HEK293 (cell line): ENCODE data around the gene BSDC1.

ENCODE experiments used
- CTCF ChIA-PET: fragments of 350-600 bp; formaldehyde crosslinking; extraction: SDS; loops from one replicate; lab custom pipeline; 2021; ENCODE audit warnings: antibody characterized with exemption; lab: Yijun Ruan, JAX
- POLR2A ChIA-PET: fragments of 300-600 bp; formaldehyde crosslinking; extraction: SDS; loops from one replicate; lab custom pipeline; 2020; ENCODE audit warnings: antibody characterized with exemption, inconsistent platforms; lab: Yijun Ruan, JAX
- H3K27ac ChIP-seq: fragments of 200-500 bp; sonication (Bioruptor generic); 2 replicates; pipeline ENCODE4 v1.5.1; 2014; ENCODE audit warnings: low read depth, low read length, control low read depth, inconsistent platforms; ENCODE audit errors: extremely low read depth
- H3K36me3 ChIP-seq, 2 experiments: fragments of 200-500 bp in 1 of 2; sonication (Bioruptor generic) in 1 of 2; 1 replicate in 1 of 2; 2 replicates in 1 of 2; pipeline ENCODE4 v1.5.1; 2014 to 2017; ENCODE audit warnings: inconsistent platforms in 2 of 2, low read length in 2 of 2; ENCODE audit not compliant: control insufficient read depth in 2 of 2, insufficient read depth in 1 of 2
- H3K4me1 ChIP-seq: fragments of 200-500 bp; sonication (Bioruptor generic); 2 replicates; pipeline ENCODE4 v1.5.1; 2014; ENCODE audit warnings: mild to moderate bottlenecking, low read length, inconsistent platforms; ENCODE audit not compliant: control insufficient read depth, insufficient read depth
- H3K4me3 ChIP-seq: 2 replicates; pipeline ENCODE4 v1.5.1; 2011; ENCODE audit warnings: low read depth, mild to moderate bottlenecking, control low read depth, low read length, moderate library complexity
- H3K9me3 ChIP-seq: fragments of 200-500 bp; sonication (Bioruptor generic); 2 replicates; pipeline ENCODE4 v1.5.1; 2014; ENCODE audit warnings: low read depth, low read length, inconsistent platforms; ENCODE audit not compliant: control insufficient read depth, insufficient read depth
- MEIS1 ChIP-seq: sonication (generic); formaldehyde crosslinking; IDR thresholded peaks from 2 replicates; pipeline ENCODE4 v1.8.1; 2022; ENCODE audit warnings: missing genetic modification reagents, mild to moderate bottlenecking, borderline replicate concordance
- PRDM1 ChIP-seq: fragments of 450-650 bp; formaldehyde crosslinking; IDR thresholded peaks from 2 replicates; pipeline ENCODE4; 2016; ENCODE audit warnings: missing biosample characterization, missing genetic modification characterization
- PRDM2 ChIP-seq: fragments of 450-650 bp; formaldehyde crosslinking; IDR thresholded peaks from 2 replicates; pipeline ENCODE4 v1.5.1; 2016; ENCODE audit warnings: missing biosample characterization, missing genetic modification characterization, borderline replicate concordance
- SETDB1 ChIP-seq: IDR thresholded peaks from one replicate; pipeline ENCODE4 v1.6.1; 2017; ENCODE audit warnings: mild to moderate bottlenecking, low read length, moderate library complexity, mixed read lengths; ENCODE audit not compliant: insufficient read length
- ZEB2 ChIP-seq: fragments of 450-650 bp; formaldehyde crosslinking; IDR thresholded peaks from 2 replicates; pipeline ENCODE4 v1.5.1; 2016; ENCODE audit warnings: missing biosample characterization, missing genetic modification characterization
- ZNF10 ChIP-seq: fragments of 450-650 bp; formaldehyde crosslinking; IDR thresholded peaks from 2 replicates; pipeline ENCODE4 v1.5.1; 2017; ENCODE audit warnings: missing biosample characterization, missing genetic modification characterization
- ZNF140 ChIP-seq: fragments of 450-650 bp; formaldehyde crosslinking; IDR thresholded peaks from 2 replicates; pipeline ENCODE4 v1.5.1; 2016; ENCODE audit warnings: missing biosample characterization, missing genetic modification characterization
- ZNF175 ChIP-seq: fragments of 450-650 bp; formaldehyde crosslinking; IDR thresholded peaks from 2 replicates; pipeline ENCODE4 v1.5.1; 2016; ENCODE audit warnings: missing biosample characterization, missing genetic modification characterization
- ZNF211 ChIP-seq: fragments of 450-650 bp; formaldehyde crosslinking; IDR thresholded peaks from 2 replicates; pipeline ENCODE4 v1.5.1; 2016; ENCODE audit warnings: low read depth, missing biosample characterization, missing genetic modification characterization
- ZNF398 ChIP-seq: fragments of 450-650 bp; formaldehyde crosslinking; IDR thresholded peaks from 2 replicates; pipeline ENCODE4 v1.5.1; 2017; ENCODE audit warnings: missing biosample characterization, missing genetic modification characterization
- ZNF621 ChIP-seq: fragments of 450-650 bp; formaldehyde crosslinking; IDR thresholded peaks from 2 replicates; pipeline ENCODE4 v1.5.1; 2017; ENCODE audit warnings: missing biosample characterization, missing genetic modification characterization

Gene BSDC1

GRCh38 chr1:32393832-32394140 is 455 bp downstream of the BSDC1 start:
- H3K36me3 ChIP-seq = peaks cover 8 to 46% of the 10 kb centered on the region in 2 experiments; a peak in 2 of 3 replicates
- ChIA-PET CTCF (no interaction called here), POLR2A (interaction anchor here (0.6 to 2.0 kb wide), 15 partner anchors 8 to 380 kb away, joined by 3 to 36 read pairs (median 5); partner anchors contain the start of genes HDAC1, KHDRBS1, MARCKSL1 and RBBP4)
- H3K27ac ChIP-seq = peak overlapping the region; percentile 64
- peaks cover 6% of the 10 kb centered on the region; the same call in 1 of the 2 replicates for H3K4me1 ChIP-seq
- H3K9me3 ChIP-seq = no peaks in the 10 kb centered on the region
- 0 out of 2 replicates have a peak, but pooled peaks have one; percentile 34 for TF ChIP-seq PRDM2 (tag by site-specific recombination)
- 0 out of 2 replicates have a peak, but pooled peaks have one; percentile 12 for TF ChIP-seq ZNF398 (tag by site-specific recombination)
- TF ChIP-seq ZNF175 = no peak
- peak overlapping the region; percentile 92 for H3K4me3 ChIP-seq

GRCh38 chr1:32393136-32393535 is 1.1 kb downstream of the BSDC1 start:
- Histone ChIP-seq H3K36me3 (peaks cover 8 to 52% of the 10 kb centered on the region in 2 experiments; a peak in 2 of 3 replicates), H3K9me3 (no peaks in the 10 kb centered on the region), H3K4me1 (peaks cover 6% of the 10 kb centered on the region; the same call in 1 of the 2 replicates), H3K4me3 (peak overlapping the region; percentile 92), H3K27ac (no peak overlapping the region)
- POLR2A ChIA-PET = interaction anchor here (1.9 kb wide), 1 partner anchor 8 kb away, joined by 20 read pairs; no protein-coding TSS in a partner anchor
- CTCF ChIA-PET = interaction anchor here (0.6 kb wide), 1 partner anchor 60 kb away, joined by 3 read pairs; no protein-coding TSS in a partner anchor
- TF ChIP-seq ZNF10 (tag by site-specific recombination) = no peak
- no peak for TF ChIP-seq MEIS1
- TF ChIP-seq SETDB1 = no peak
- no peak for TF ChIP-seq ZEB2
- no peak for TF ChIP-seq ZNF621 (tag by site-specific recombination)
- TF ChIP-seq ZNF211 (tag by site-specific recombination) = no peak

- H3K4me3 ChIP-seq = no peak overlapping the region
- H3K9me3 ChIP-seq = no peaks in the 10 kb centered on the region
- CTCF ChIA-PET = interaction anchor here (0.6 kb wide), 1 partner anchor 60 kb away, joined by 3 read pairs; no protein-coding TSS in a partner anchor
- POLR2A ChIA-PET = no interaction called here
- H3K36me3 ChIP-seq = peaks cover 8 to 60% of the 10 kb centered on the region in 2 experiments; a peak in 2 of 3 replicates
- H3K27ac ChIP-seq = no peak overlapping the region
- peaks cover 6% of the 10 kb centered on the region; the same call in 1 of the 2 replicates for H3K4me1 ChIP-seq
- TF ChIP-seq ZNF140 (tag by site-specific recombination) (no peak), PRDM1 (tag by site-specific recombination) (peak; percentile 40; the same call in 1 of the 2 replicates)
Measured at GRCh38 chr1:32392325-32392724, 1.9 kb downstream of the BSDC1 start.
